Stomach smooth muscle (tissue), 2 donors: ENCODE results near the gene SAMD4B.

ENCODE experiments used
- H3K27ac ChIP-seq: one replicate; pipeline ENCODE4 v1.7.0; 2013; ENCODE audit warnings: mild to moderate bottlenecking, low read length, inconsistent platforms
- H3K27me3 ChIP-seq, 2 donors: one replicate each; pipeline ENCODE4 v1.7.0; 2013; ENCODE audit warnings: low read length in 2 of 2; ENCODE audit not compliant: insufficient read depth in 2 of 2, control insufficient read depth in 1 of 2
- H3K36me3 ChIP-seq, 2 donors: one replicate each; pipeline ENCODE4 v1.7.0; 2013; ENCODE audit warnings: low read length in 2 of 2; ENCODE audit not compliant: control insufficient read depth in 2 of 2, insufficient read depth in 2 of 2
- H3K4me1 ChIP-seq: one replicate; pipeline ENCODE4 v1.7.0; 2013; ENCODE audit warnings: low read length; ENCODE audit not compliant: control insufficient read depth, insufficient read depth
- H3K4me3 ChIP-seq, 2 donors: one replicate each; pipeline ENCODE4 v1.7.0; 2013; ENCODE audit warnings: low read length in 2 of 2
- H3K9ac ChIP-seq, 2 donors: one replicate each; pipeline ENCODE4 v1.7.0; 2013; ENCODE audit warnings: low read length in 2 of 2, mild to moderate bottlenecking in 1 of 2
- H3K9me3 ChIP-seq, 2 donors: one replicate each; pipeline ENCODE4 v1.7.0; 2013; ENCODE audit warnings: low read length in 2 of 2; ENCODE audit not compliant: control insufficient read depth in 2 of 2
- donor health status: healthy.
- donor health status: Pancreatic carcinoma.

The SAMD4B gene

GRCh38 chr19:39355253-39355652, 13.0 kb downstream of the SAMD4B start:
- Histone ChIP-seq H3K4me3 (no peak overlapping the region), H3K9me3 (no peaks in the 10 kb centered on the region), H3K9ac (no peak overlapping the region), H3K27ac (peak overlapping the region; percentile 18), H3K36me3 (peaks cover 51 to 55% of the 10 kb centered on the region in 2 donors), H3K27me3 (no peaks in the 10 kb centered on the region), H3K4me1 (peaks cover 10% of the 10 kb centered on the region)

GRCh38 chr19:39356073-39356472, 13.9 kb downstream of the SAMD4B start:
- Histone ChIP-seq H3K36me3 (peaks cover 57 to 63% of the 10 kb centered on the region in 2 donors), H3K27me3 (no peaks in the 10 kb centered on the region), H3K9me3 (no peaks in the 10 kb centered on the region), H3K27ac (no peak overlapping the region), H3K4me1 (peaks cover 10% of the 10 kb centered on the region), H3K9ac (no peak overlapping the region), H3K4me3 (no peak overlapping the region)

- no peak overlapping the region for H3K27ac ChIP-seq
Measured at GRCh38 chr19:39356647-39357046, 14.4 kb downstream of the SAMD4B start.

GRCh38 chr19:39359026-39359425, 16.8 kb downstream of the SAMD4B start:
- no peaks in the 10 kb centered on the region for H3K27me3 ChIP-seq
- H3K4me1 ChIP-seq = peaks cover 14% of the 10 kb centered on the region
- no peaks in the 10 kb centered on the region for H3K9me3 ChIP-seq
- no peak overlapping the region for H3K27ac ChIP-seq
- H3K9ac ChIP-seq = no peak overlapping the region
- no peak overlapping the region for H3K4me3 ChIP-seq
- H3K36me3 ChIP-seq = peaks cover 56 to 69% of the 10 kb centered on the region in 2 donors

More at GRCh38 chr19:39356647-39357046, 14.4 kb downstream of the SAMD4B start:
- no peak overlapping the region for H3K9ac ChIP-seq
- no peaks in the 10 kb centered on the region for H3K9me3 ChIP-seq
- H3K36me3 ChIP-seq = peaks cover 57 to 62% of the 10 kb centered on the region in 2 donors
- peaks cover 7% of the 10 kb centered on the region for H3K4me1 ChIP-seq
- H3K4me3 ChIP-seq = no peak overlapping the region
- H3K27me3 ChIP-seq = no peaks in the 10 kb centered on the region

- Histone ChIP-seq H3K27ac (no peak overlapping the region), H3K9me3 (no peaks in the 10 kb centered on the region), H3K4me1 (peaks cover 17% of the 10 kb centered on the region), H3K9ac (no peak overlapping the region), H3K27me3 (no peaks in the 10 kb centered on the region), H3K4me3 (no peak overlapping the region), H3K36me3 (peaks cover 48 to 62% of the 10 kb centered on the region in 2 donors)
Measured at GRCh38 chr19:39360599-39360998, 18.4 kb downstream of the SAMD4B start.

GRCh38 chr19:39362682-39363657, 20.7 kb downstream of the SAMD4B start:
- Histone ChIP-seq H3K27ac (peak overlapping the region; percentile 53), H3K27me3 (no peaks in the 10 kb centered on the region), H3K36me3 (peaks cover 31 to 41% of the 10 kb centered on the region in 2 donors), H3K9ac (peak overlapping the region in 1 of 2 donors; percentile 29), H3K4me3 (peak overlapping the region in 1 of 2 donors; percentile 3), H3K9me3 (no peaks in the 10 kb centered on the region), H3K4me1 (peaks cover 17% of the 10 kb centered on the region)

- Histone ChIP-seq H3K27me3 (no peaks in the 10 kb centered on the region), H3K27ac (peak overlapping the region; percentile 53), H3K4me3 (no peak overlapping the region), H3K36me3 (peaks cover 33 to 42% of the 10 kb centered on the region in 2 donors), H3K9me3 (no peaks in the 10 kb centered on the region), H3K9ac (no peak overlapping the region), H3K4me1 (peaks cover 17% of the 10 kb centered on the region)
Measured at GRCh38 chr19:39363901-39364457, 21.8 kb downstream of the SAMD4B start.

GRCh38 chr19:39365531-39365930, 23.3 kb downstream of the SAMD4B start:
- Histone ChIP-seq H3K4me3 (no peak overlapping the region), H3K36me3 (peaks cover 32 to 45% of the 10 kb centered on the region in 2 donors), H3K9me3 (no peaks in the 10 kb centered on the region), H3K27ac (no peak overlapping the region), H3K27me3 (no peaks in the 10 kb centered on the region), H3K4me1 (peaks cover 17% of the 10 kb centered on the region), H3K9ac (no peak overlapping the region)

- no peak overlapping the region for H3K4me3 ChIP-seq
- peaks cover 19% of the 10 kb centered on the region for H3K4me1 ChIP-seq
- H3K27ac ChIP-seq = no peak overlapping the region
- no peak overlapping the region for H3K9ac ChIP-seq
- peaks cover 28 to 30% of the 10 kb centered on the region in 2 donors for H3K36me3 ChIP-seq
- no peaks in the 10 kb centered on the region for H3K27me3 ChIP-seq
- H3K9me3 ChIP-seq = no peaks in the 10 kb centered on the region
Measured at GRCh38 chr19:39369200-39369599, 27.0 kb downstream of the SAMD4B start.

GRCh38 chr19:39370735-39371134, 28.5 kb downstream of the SAMD4B start:
- no peak overlapping the region for H3K4me3 ChIP-seq
- no peaks in the 10 kb centered on the region for H3K27me3 ChIP-seq
- H3K4me1 ChIP-seq = peaks cover 17% of the 10 kb centered on the region
- no peak overlapping the region for H3K9ac ChIP-seq
- H3K36me3 ChIP-seq = peaks cover 30 to 34% of the 10 kb centered on the region in 2 donors
- H3K27ac ChIP-seq = no peak overlapping the region
- no peaks in the 10 kb centered on the region for H3K9me3 ChIP-seq
